ENCODE measurements around the gene SLIT3. TPM values are rescaled to one million over a fixed set of nuclear protein-coding genes. Genes with fewer than 3 reads are reported as not detected.

The SLIT3 gene
- total and polyA plus RNA-seq, 8 donors = 1.2 to 24.5 (median 8.6) TPM

DNA sequence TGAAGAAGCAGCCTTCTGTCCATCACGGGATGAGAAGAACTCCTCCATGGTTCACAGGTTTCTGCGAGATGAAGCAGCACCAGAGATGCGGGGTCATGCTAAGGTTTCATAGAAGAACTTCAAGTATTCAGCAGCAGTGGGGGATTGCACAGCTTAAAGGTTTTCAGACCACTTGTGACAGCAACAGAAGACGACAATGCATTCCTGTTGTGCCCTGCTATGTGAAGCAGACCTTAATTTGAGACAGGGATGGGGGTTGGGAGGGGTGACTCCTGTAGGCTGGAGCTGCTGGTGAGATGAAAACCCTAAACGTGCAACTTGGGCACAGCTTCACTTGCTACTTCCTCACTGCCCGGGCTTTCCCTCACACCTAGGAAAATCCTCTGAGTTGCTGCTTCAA is 256.0 kb downstream of the SLIT3 start:
- H3K27ac ChIP-seq = no peak overlapping the region

DNA sequence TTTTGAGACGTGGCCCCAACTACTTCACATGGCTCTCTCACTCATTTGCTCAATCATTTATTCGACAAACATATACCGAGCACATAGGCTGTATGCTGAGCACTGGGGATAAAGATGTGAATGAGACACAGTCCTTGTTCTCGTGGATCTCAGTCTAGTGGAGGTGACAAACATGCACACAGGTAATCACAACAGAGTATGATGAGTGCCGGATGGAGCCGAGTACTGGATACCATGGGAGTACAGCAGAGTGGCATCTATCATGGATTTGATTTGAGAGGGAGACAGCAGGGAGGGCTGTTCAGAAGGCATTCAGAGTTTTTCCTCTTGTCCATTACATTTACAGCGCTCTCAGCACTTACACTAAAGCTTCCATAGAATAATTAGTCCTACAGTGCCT is 259.8 kb downstream of the SLIT3 start:
- intact Hi-C loops (cut with DNase I; ENCODE audit: low total_unique reads) = no loop called here
- Histone ChIP-seq H3K4me3 (no peak overlapping the region), H3K27ac (no peak overlapping the region), H3K9me3 (no peaks in the 10 kb centered on the region), H3K27me3 (no peaks in the 10 kb centered on the region), H3K36me3 (no peaks in the 10 kb centered on the region), H3K4me1 (no peaks in the 10 kb centered on the region)
- no peak for TF ChIP-seq EP300 (IDR thresholded peaks at IDR 0.05)
- TF ChIP-seq, protein P1, sequence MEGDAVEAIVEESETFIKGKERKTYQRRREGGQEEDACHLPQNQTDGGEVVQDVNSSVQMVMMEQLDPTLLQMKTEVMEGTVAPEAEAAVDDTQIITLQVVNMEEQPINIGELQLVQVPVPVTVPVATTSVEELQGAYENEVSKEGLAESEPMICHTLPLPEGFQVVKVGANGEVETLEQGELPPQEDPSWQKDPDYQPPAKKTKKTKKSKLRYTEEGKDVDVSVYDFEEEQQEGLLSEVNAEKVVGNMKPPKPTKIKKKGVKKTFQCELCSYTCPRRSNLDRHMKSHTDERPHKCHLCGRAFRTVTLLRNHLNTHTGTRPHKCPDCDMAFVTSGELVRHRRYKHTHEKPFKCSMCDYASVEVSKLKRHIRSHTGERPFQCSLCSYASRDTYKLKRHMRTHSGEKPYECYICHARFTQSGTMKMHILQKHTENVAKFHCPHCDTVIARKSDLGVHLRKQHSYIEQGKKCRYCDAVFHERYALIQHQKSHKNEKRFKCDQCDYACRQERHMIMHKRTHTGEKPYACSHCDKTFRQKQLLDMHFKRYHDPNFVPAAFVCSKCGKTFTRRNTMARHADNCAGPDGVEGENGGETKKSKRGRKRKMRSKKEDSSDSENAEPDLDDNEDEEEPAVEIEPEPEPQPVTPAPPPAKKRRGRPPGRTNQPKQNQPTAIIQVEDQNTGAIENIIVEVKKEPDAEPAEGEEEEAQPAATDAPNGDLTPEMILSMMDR (IDR thresholded peaks at IDR 0.05) = no peak
- TF ChIP-seq POLR2A (IDR thresholded peaks at IDR 0.05) = no peak
- TF ChIP-seq POLR2AphosphoS5 (IDR thresholded peaks at IDR 0.05) = no peak
- WGBS, 5 donors = 86 to 94% (median 90%) methylated on average over 7 of the region's 7 CpGs
- DNase-seq = no peak

More for the DNA sequence above, 256.0 kb downstream of the SLIT3 start:
- H3K9me3 ChIP-seq = no peaks in the 10 kb centered on the region
- intact Hi-C loops (cut with DNase I; ENCODE audit: low total_unique reads) = no loop called here
- H3K4me1 ChIP-seq = no peaks in the 10 kb centered on the region
- WGBS, 5 donors = 78 to 87% (median 82%) methylated on average over 6 of the region's 6 CpGs
- no peak for DNase-seq
- H3K27me3 ChIP-seq = no peaks in the 10 kb centered on the region
- no peaks in the 10 kb centered on the region for H3K36me3 ChIP-seq
- no peak overlapping the region for H3K4me3 ChIP-seq
- TF ChIP-seq, protein P1 (IDR thresholded peaks at IDR 0.05) = no peak
- no peak for TF ChIP-seq EP300 (IDR thresholded peaks at IDR 0.05)

DNA sequence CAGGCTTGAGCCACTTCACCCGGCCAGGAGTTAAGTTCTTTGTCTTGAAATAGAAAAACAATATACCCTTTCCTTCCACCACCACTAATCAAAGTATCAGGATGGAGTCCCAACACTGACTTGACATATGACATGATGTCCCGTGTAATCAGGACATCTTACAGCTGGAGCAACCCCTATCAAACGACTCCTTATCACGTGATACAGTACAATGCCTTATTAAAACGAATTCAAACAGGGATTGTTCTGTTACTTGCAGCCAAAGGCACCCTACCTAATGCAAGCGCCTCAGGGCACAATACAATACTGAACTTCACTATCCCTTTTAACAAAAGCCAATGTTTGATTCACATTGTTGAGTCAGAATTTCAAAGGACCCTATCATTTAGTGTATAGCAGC is 261.3 kb downstream of the SLIT3 start:
- intact Hi-C loops (cut with DNase I; ENCODE audit: low total_unique reads) = no loop called here
- Histone ChIP-seq H3K4me3 (no peak overlapping the region), H3K27ac (no peak overlapping the region), H3K27me3 (no peaks in the 10 kb centered on the region), H3K36me3 (no peaks in the 10 kb centered on the region), H3K4me1 (no peaks in the 10 kb centered on the region), H3K9me3 (no peaks in the 10 kb centered on the region)
- 80 to 93% (median 81%) methylated on average over 6 of the region's 6 CpGs for WGBS, 5 donors
- no peak for DNase-seq
- TF ChIP-seq POLR2AphosphoS5 (IDR thresholded peaks at IDR 0.05) (no peak), POLR2A (IDR thresholded peaks at IDR 0.05) (no peak), EP300 (IDR thresholded peaks at IDR 0.05) (no peak)
- TF ChIP-seq, protein P1 (IDR thresholded peaks at IDR 0.05) = no peak

DNA sequence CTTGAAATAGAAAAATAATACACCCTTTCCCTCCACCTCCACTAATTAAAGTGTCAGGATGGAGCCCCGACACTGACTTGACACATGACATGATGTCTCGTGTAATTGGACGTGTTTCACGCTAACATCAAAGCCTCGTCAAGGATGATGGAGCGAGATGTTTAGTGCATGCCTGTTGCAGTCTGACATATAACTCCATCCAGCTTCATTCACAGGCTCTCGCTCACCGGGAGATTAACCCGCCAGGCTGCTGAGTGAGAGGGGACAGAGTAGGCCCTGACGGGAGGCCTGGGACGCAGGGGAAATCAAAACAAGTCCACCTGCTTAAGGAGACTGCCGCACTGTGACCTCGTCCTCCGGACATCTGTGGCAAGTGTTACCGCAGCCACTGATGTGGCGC is 263.5 kb downstream of the SLIT3 start:
- no peak for DNase-seq
- Histone ChIP-seq H3K27me3 (no peaks in the 10 kb centered on the region), H3K9me3 (no peaks in the 10 kb centered on the region), H3K4me3 (no peak overlapping the region), H3K27ac (no peak overlapping the region), H3K36me3 (no peaks in the 10 kb centered on the region), H3K4me1 (no peaks in the 10 kb centered on the region)
- TF ChIP-seq, protein P1 (IDR thresholded peaks at IDR 0.05) = no peak
- TF ChIP-seq EP300 (IDR thresholded peaks at IDR 0.05) = no peak
- TF ChIP-seq POLR2AphosphoS5 (IDR thresholded peaks at IDR 0.05) = no peak
- no peak for TF ChIP-seq POLR2A (IDR thresholded peaks at IDR 0.05)
- intact Hi-C loops (cut with DNase I; ENCODE audit: low total_unique reads) = no loop called here
- 76 to 89% (median 84%) methylated on average over 16 of the region's 16 CpGs for WGBS, 5 donors

Measured in stomach (tissue), 9 donors.